ENCODE measurements around the gene SLC17A1.

DNA sequence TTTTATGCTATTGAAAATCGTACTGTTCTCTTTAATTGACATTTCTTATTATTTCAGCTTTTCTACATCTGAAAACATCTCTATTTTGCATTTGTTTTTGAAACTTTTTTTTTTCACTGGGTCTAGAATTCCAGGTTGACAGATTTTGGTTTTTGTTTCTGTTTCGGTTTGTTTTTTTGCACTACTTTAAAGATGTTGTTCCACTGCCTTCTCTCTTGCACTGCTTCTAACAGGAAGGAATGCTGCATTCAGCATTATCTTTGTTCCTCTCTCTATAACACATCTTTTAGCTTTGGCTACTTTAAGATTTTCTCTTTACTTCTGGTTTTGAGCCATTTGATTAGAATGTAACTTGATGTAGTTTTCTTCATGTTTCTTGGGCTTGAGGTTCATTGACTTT, 20.1 kb upstream of the SLC17A1 start:
- TF ChIP-seq, protein P1, sequence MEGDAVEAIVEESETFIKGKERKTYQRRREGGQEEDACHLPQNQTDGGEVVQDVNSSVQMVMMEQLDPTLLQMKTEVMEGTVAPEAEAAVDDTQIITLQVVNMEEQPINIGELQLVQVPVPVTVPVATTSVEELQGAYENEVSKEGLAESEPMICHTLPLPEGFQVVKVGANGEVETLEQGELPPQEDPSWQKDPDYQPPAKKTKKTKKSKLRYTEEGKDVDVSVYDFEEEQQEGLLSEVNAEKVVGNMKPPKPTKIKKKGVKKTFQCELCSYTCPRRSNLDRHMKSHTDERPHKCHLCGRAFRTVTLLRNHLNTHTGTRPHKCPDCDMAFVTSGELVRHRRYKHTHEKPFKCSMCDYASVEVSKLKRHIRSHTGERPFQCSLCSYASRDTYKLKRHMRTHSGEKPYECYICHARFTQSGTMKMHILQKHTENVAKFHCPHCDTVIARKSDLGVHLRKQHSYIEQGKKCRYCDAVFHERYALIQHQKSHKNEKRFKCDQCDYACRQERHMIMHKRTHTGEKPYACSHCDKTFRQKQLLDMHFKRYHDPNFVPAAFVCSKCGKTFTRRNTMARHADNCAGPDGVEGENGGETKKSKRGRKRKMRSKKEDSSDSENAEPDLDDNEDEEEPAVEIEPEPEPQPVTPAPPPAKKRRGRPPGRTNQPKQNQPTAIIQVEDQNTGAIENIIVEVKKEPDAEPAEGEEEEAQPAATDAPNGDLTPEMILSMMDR (IDR thresholded peaks at IDR 0.05): no peak
- TF ChIP-seq POLR2A (IDR thresholded peaks at IDR 0.05): no peak
